GOT3 (cell line): ENCODE results near the gene FLVCR2.
"Not testable (repeated sequence)": the region's sequence is repeated elsewhere in the genome, so short reads cannot be mapped to it uniquely, and the experiment has no call there.

Experiments used
- DNase-seq: peaks from one replicate; lab custom pipeline; 2025; ENCODE audit warnings: mixed read lengths; lab: John Stamatoyannopoulos, UW

FLVCR2 gene

DNA sequence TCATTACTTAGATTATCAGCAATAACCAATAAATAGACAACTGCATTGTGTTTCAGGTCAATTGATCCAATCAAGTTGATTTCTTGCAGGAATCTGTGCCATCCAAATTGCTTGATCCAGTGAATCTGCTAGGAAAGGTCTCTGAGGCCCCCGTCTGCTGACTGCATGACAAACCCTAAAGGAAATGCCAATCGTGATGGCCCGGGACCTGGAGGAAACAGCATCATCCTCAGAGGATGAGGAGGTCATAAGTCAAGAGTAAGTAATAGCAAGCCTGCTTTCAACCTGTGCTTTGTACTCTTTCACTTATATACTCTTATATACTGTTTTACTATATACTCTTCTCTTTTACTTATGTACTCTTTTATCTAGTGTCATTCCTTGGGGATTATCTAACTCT is 84.5 kb downstream of the FLVCR2 start:
- no peak for DNase-seq

- DNase-seq = no peak
These were observed 88.8 kb downstream of the FLVCR2 start for GRCh38 chr14:75667099-75667765.

GRCh38 chr14:75672605-75673192 is 94.3 kb downstream of the FLVCR2 start:
- no peak for DNase-seq

DNA sequence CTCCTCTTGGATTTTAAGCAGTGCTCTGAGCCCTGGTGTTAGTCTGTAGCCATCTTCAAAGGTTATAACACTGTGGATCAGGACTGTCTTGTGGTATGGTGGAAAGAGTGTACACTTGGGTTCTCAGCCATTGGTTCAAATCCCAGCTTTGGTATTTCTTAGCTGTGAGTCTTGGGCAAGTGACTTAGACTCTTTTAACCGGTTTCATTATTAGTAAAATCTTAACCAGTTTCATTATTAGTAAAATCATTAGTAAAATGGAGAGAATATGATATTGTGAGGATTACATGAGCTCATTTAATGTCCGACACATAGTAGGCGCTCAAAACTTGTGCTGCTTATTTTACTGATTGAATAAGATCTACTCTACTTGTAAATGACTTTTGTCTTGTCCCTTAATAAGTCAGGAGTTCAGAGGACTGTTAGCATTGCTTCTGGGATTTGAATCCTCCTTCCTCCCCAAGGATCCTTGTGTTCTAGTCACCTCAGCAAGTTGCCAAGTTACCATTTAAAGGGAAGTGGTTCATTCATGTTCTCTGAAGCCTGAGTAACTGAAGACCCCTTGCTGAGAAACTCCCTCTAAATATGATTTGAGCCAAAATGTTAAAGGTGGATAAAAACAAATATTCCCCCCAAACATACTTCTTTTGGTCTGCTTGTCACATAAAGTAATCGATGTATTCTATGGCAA is 95.1 kb downstream of the FLVCR2 start:
- no peak for DNase-seq

GRCh38 chr14:75675265-75675960 is 97.0 kb downstream of the FLVCR2 start:
- DNase-seq = no peak

- DNase-seq = no peak
These were observed 107.5 kb downstream of the FLVCR2 start for GRCh38 chr14:75685910-75686309.

GRCh38 chr14:75689012-75689411 is 110.6 kb downstream of the FLVCR2 start:
- no peak for DNase-seq

DNA sequence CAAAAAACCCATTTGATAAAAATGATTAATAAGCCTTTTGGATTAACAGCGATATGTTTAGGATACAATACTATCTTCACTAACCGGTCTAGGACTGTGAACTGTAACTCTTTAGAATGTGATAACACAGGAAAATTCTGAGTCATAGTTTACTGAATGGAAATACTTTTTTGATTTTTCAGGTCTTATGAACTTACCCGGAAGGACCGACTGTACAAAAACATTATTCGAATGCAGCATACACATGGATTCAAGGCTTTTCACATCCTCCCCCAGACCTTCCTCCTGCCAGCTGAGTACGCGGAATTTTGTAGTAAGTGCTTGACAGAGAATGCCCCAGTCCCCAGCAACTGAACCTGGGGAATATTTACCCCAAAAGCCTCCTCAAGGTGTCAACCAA is 111.6 kb downstream of the FLVCR2 start:
- DNase-seq = no peak

DNA sequence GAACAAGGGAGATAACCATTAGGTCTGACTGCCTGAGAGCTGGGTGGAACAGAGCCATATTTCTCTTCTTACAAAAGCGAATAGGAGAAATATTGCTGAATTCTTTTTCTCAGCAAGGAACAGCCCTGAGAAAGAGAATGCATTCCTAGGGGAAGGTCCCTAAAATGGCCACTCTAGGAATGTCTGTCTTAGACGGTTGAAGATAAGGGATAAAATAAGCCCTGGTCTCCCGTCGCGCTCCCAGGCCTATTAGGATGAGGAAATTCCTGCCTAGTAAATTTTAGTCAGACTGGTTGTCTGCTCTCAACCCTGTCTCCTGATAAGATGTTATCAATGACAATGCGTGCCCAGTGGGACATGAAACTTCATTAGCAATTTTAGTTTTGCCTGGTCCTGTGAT is 116.6 kb downstream of the FLVCR2 start:
- not testable (repeated sequence) for DNase-seq

- no peak for DNase-seq
These were observed 119.0 kb downstream of the FLVCR2 start for GRCh38 chr14:75697386-75697785.
